ENCODE measurements around the gene CYBC1.

- TF ChIP-seq EZH2 (IDR thresholded peaks at IDR 0.05; ENCODE audit: borderline replicate concordance, insufficient read depth, low read depth, low read length, poor library complexity, severe bottlenecking) (no peak), CTCF (IDR thresholded peaks at IDR 0.05) (no peak)
These were observed 5.0 kb downstream of the CYBC1 start for GRCh38 chr17:82445542-82445941.

All from B cell (primary cell).